GM19438 (cell line): ENCODE measurements around the gene DHODH.
"Not testable (repeated sequence)": the region's sequence is repeated elsewhere in the genome, so short reads cannot be mapped to it uniquely, and the experiment has no call there.

Experiments
- ATAC-seq: cut with Tn5 transposase; IDR thresholded peaks from one replicate; pipeline ENCODE4 v1.9.1; 2021; ENCODE audit warnings: low read depth; ENCODE audit not compliant: unreplicated experiment

Gene DHODH

DNA sequence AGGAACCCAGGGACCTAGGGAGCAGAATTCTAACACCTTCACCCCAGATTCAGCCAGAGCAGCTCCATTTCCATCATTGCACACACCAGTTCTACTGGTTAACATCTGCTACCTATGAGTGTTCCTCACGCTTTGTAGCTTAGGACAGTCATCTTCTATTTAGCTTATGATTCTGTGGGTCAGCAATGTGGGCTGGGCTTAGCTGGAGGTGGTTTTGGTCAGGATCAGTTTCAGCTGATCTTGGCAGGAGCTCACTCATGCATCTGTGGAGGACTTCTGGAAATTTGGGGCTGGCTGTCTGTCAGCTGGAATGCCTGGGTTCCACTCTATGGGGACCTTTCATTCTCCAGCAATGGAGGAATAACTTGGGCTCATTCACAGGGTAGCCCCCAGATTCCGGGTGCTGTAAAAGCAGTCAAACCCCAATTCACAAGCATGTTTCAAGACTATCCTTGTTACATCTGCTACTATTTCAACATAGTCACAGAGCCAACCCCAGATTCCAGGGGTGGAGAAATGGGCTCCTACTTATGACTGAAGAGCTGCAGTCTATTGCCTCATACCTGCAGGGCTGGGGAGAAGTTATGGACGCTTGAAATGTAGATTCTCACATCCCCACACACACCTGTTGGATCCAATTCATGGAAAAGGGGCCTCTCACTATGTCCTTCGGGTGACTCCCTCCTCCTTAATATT lies 42.4 kb downstream of the DHODH start:
- ATAC-seq, result no peak

DNA sequence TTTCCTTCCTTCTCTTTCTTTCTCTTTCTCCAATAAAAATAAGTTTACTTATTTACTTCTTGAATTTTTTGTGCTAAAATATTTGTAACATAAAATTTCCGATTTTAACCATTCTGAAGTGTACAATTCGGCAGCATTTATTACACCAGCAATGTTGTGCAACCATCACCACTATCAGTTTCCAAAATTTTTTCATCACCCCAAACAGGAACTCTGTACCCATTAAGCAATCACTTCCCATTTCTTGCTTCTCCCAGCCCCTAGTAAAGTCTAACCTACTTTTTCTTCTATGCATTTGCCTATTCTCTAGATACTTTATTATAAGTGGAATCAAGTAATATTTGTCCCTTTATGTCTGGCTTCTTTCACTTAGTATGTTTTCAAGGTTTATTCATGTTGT lies 43.3 kb downstream of the DHODH start:
- ATAC-seq, result no peak

DNA sequence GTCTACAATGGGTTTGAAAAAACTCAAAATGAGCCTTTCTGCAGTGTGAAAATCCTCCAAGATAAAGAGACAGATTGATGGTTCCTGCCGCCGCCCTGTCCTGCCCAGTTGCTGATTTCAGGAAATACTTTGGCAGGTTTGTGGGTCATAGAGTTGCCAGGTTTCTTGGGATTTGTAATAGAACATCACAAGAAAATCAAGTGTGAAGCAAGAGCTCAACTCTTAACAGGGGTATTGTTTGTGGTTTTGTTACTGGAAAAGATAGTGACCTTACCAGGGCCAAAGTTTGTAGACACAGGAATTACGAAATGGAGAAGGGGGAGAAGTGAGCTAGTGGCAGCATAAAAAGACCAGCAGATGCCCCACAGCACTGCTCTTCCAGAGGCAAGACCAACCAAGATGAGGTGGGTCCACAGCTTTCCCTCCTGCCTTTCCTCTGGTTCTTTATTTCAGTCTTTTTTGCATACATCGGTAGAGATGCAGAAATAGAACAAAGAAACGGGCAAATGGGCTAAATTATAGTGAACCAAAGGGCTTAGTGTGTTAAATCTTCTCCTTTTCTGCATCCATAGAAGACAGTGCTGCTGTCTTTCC lies 45.8 kb downstream of the DHODH start, which contains the start of gene HP:
HP (plus strand) TSS at position 252 of the 594 bp plus-strand sequence; CDS start at position 400, 148 bp downstream.
- ATAC-seq, result not testable (repeated sequence)

DNA sequence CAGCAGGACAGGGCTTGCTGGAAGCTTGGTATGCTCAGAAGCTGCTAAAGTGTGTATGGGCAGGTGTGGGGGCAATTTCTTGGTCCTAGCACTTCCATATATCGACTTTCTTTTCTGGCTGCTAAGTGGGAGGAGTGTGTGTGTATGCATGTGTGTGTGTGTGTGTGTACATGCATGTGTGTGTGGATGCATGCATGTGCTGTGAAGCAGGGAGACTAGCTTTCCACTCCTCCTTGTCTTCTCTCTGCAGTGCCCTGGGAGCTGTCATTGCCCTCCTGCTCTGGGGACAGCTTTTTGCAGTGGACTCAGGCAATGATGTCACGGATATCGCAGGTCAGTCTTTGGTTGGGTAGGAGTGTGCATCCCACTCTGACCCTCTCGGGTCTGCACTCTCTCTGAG lies 47.4 kb downstream of the DHODH start:
- no peak for ATAC-seq

DNA sequence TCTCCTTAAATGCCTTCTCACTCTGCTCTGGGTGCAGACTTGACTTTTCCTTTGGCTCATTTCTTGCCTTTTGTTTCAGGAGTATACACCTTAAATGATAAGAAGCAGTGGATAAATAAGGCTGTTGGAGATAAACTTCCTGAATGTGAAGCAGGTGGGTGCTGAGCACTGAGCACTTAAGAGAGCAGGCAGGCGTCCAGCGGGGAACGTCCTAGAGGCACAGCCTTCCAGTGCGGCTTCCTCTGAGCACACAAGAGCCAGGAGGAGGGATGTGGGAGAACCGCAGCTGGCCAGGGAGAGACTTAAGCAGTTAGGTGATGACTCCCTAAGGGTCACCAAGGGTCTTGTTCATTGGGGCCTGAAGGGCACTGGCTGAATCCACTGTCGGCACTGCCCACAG lies 48.8 kb downstream of the DHODH start:
- ATAC-seq, result not testable (repeated sequence)

DNA sequence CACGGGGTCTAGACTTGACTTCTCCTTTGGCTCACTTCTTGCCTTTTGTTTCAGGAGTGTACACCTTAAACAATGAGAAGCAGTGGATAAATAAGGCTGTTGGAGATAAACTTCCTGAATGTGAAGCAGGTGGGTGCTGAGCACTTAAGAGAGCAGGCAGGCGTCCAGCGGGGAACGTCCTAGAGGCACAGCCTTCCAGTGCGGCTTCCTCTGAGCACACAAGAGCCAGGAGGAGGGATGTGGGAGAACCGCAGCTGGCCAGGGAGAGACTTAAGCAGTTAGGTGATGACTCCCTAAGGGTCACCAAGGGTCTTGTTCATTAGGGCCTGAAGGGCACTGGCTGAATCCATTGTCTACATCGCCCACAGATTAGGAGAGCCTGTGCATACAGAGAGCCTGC lies 50.5 kb downstream of the DHODH start:
- not testable (repeated sequence) for ATAC-seq

DNA sequence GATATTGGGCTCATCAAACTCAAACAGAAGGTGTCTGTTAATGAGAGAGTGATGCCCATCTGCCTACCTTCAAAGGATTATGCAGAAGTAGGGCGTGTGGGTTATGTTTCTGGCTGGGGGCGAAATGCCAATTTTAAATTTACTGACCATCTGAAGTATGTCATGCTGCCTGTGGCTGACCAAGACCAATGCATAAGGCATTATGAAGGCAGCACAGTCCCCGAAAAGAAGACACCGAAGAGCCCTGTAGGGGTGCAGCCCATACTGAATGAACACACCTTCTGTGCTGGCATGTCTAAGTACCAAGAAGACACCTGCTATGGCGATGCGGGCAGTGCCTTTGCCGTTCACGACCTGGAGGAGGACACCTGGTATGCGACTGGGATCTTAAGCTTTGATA lies 51.9 kb downstream of the DHODH start:
- no peak for ATAC-seq

DNA sequence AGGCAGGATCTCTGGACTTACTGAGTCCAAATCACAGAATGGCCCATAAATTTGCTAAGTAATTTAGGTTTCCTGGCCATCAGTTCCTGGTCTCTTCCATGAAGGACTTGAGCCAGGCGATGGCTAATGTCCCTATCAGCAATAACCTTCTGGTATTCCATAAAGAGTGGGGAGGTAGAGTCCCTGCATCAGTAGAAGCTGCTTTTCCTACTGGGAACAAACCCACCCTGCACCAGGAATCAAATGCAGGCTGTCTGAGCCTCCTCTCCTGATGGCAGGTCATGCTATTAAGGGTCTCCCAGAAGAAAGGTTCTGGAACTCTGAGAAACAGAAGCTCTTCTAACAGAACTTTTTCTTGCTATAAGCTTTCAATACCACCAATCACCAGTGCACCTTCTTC lies 53.0 kb downstream of the DHODH start:
- ATAC-seq, result no peak

DNA sequence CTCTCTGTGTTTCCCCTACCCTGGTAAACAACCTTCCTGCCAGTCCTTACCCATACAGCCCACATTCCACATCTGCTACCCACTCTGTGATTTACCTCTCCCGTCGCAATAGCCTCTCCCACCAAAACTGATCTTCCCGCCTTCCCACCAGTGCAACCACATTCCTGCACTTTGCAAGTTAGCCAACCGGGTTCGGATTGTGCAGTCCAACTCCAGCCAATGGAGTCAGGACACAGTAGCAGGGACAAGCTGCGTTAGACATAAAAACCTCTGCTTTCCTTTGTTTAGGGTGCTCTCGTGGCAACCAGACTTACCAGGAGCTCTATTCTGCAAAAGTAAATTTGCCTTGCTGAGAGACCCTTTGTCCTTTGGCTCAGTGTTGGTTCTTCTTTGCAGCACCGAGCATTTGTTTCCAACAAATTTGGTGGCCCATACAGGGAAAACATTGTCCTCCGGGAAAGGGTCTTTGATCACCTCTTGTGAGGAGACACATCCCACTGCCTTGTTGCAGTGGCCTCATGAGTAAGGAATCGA lies 55.9 kb downstream of the DHODH start:
- no peak for ATAC-seq

DNA sequence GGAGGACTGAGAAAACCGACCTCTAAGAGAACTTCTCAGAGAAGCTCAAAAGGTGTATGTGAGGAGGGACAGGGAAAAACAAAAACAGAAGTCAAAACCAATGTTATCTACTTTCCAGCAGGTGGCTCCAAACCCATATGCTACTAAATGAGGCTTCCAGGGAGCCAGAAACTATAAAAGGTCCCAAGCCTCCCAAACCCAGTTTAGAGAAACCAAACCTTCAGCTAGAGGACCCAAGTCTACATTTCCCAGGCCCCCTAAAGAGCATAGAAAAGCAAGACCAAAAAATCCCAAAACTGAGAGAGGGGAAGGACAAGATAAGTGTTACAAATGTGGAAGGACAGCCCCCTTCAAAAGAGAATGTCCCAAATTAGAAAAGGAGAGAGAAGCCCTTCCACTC lies 58.2 kb downstream of the DHODH start:
- ATAC-seq, result no peak

DNA sequence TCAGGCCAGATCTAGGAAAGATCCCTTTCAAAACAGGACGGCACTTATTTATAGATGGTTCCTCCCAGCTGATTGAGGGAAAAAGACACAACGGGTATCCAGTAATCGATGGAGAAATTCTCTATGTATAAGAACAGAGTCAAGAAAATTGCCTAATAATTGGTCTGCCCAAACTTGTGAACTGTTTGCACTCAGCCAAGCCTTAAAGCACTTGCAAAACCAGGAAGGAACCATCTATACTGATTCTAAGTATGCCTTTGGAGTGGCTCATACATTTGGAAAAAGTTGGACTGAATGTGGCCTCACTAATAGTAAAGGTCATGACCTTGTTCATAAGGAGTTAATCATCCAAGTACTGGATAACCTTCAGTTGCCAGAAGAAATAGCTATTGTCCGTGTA lies 60.4 kb downstream of the DHODH start:
- ATAC-seq, result no peak

DNA sequence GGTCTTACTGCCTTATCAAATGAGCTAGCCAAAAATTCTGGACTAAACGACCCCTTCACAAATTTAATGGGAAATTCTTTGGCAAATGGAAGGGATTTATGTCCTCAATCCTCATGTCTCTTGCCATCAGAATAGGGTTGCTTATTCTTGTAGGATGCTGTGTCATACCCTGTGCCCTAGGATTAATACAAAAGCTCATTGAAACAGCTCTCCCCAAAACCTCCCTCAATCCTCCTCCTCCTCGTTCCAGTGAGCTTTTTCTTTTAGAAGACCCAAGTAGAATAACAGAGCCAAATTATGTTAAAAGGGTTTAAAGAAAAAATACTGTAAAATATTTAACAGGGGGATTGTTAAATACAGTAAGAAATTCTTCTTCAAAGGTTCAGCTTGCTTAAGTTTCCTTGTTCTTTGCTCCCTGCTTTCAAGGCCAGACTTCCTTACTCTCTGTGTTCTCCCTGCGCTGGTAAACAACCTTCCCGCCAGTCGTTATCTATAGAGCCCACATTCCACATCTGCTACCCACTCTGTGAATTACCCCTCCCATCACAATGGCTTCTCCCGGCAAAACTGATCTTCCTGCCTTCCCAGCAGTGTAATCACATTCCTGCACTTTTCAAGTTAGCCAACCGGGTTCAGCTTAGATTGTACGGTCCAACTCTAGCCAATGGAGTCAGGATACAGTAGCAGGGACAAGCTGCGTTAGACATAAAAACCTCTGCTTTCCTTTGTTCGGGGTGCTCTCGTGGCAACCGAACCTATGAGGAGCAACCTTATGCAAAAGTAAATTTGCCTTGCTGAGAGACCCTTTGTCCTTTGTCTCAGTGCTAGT lies 64.2 kb downstream of the DHODH start:
- no peak for ATAC-seq

DNA sequence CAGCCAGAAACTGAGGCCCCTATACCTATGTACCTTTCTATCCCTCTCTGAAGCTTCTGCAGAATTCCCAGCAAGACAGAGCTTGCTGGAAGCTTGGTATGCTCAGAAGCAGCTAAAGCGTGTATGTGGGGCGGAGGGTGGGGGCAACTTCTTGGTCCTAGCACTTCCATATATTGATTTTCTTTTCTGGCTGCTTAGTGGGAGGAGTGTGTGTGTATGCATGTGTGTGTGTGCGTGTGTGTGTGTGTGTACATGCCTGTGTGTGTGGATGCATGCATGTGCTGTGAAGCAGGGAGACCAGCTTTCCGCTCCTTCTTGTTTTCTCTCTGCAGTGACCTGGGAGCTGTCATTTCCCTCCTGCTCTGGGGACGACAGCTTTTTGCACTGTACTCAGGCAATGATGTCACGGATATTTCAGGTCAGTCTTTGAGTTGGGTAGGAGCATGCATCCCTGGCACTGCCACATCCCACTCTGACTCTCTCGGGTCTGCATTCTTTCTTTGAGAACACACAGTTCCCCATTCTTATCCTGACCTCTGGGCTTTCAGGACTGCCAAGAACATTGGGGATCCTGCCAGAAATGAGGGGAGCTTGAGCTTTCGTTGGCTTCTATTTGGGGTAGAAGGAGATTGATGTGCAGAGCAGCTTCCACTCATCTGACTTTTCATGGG lies 65.2 kb downstream of the DHODH start:
- no peak for ATAC-seq

DNA sequence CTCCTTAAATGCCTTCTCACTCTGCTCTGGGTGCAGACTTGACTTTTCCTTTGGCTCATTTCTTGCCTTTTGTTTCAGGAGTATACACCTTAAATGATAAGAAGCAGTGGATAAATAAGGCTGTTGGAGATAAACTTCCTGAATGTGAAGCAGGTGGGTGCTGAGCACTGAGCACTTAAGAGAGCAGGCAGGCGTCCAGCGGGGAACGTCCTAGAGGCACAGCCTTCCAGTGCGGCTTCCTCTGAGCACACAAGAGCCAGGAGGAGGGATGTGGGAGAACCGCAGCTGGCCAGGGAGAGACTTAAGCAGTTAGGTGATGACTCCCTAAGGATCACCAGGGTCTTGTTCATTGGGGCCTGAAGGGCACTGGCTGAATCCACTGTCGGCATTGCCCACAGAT lies 66.5 kb downstream of the DHODH start:
- not testable (repeated sequence) for ATAC-seq
